DMS153 treated with DMSO at 0.1 percent for 48 hours (cell line): ENCODE measurements around the gene IFT25.
A peak's percentile ranks its signal among the peaks of the same experiment; 100 is the strongest.

Experiments used
- DNase-seq: peaks from one replicate; lab custom pipeline; 2025; ENCODE audit not compliant: unreplicated experiment; lab: John Stamatoyannopoulos, UW

The IFT25 gene

DNA sequence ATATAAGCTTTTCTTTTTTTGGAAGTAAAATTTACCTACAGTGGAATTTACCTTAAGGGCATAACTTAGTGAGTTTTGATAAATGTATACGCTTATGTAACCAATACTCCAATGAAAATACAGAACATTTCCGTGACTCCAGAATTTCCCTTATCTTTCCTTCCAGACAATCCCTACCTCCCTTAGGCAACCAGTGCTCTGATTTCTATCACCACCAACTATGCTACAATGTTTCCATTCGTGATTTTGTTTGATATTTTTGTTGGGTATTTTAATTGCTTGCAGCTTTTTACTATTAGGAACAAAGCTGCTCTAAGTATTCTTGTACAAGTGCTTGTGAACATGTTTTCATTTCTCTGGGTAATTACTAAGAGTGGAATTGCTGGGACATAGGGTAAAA is 14.6 kb downstream of the IFT25 start:
- DNase-seq = no peak

DNA sequence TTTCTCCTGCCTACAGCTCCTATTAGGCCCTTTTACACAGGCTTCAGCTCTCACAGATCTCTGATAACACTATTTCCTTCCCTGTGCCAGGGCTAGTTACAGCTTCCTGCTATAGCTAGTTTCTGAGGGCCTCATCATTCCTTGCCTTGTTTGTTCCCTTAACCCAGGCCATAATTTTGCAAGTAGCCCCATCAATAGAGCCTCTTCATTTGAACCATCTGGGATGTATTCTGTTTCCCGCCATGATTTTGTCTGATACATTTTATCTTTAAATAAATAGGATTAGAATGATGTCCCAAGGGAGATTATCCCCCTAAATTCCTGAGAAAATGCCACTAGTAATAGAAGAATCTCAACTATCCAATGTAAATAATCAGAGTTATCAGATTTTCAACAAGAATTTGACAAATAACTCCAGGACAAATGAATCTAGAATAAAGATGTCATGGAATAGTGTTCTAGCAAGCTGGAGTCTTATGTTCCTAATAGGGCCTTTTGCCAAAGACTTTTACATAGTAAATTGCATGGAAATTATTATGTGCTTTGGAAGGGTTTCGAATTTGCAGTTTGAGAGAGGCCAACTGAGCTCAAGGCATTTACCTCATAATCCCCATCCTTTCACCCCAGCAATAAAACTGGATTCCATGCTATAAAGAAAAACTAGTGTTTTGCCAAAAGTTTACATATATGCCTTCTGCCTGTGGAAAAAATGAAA is 16.1 kb downstream of the IFT25 start:
- no peak for DNase-seq

GRCh38 chr1:53927376-53927881 is 18.1 kb downstream of the IFT25 start:
- DNase-seq = no peak

- no peak for DNase-seq
These were observed 25.8 kb downstream of the IFT25 start for GRCh38 chr1:53919675-53920066.

- DNase-seq = no peak
These were observed 27.2 kb downstream of the IFT25 start for GRCh38 chr1:53918343-53918742.

GRCh38 chr1:53913352-53914033 is 32.0 kb downstream of the IFT25 start:
- no peak for DNase-seq

GRCh38 chr1:53911442-53911841 is 34.1 kb downstream of the IFT25 start:
- DNase-seq = no peak

- DNase-seq = no peak
These were observed 35.6 kb downstream of the IFT25 start for GRCh38 chr1:53909946-53910345.

DNA sequence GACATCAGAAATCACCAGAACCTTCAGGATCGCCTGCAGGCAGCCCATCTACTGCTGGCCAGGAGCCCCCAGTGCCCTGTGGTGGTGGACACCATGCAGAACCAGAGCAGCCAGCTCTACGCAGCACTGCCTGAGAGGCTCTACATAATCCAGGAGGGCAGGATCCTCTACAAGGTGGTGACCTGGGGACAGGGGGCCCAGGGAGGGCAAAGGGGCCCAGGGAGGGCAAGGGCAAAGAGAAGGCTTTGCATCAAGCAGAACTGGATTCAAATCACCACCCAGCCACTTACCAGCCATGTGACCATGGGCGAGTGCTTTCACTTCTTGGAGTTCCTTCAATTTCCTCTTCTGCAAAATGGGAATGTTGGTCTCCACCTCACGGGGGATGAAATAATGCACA is 39.4 kb downstream of the IFT25 start:
- no peak for DNase-seq

GRCh38 chr1:53905509-53905908 is 40.0 kb downstream of the IFT25 start:
- DNase-seq = no peak

GRCh38 chr1:53902235-53903138 is 43.0 kb downstream of the IFT25 start:
- DNase-seq = no peak

DNA sequence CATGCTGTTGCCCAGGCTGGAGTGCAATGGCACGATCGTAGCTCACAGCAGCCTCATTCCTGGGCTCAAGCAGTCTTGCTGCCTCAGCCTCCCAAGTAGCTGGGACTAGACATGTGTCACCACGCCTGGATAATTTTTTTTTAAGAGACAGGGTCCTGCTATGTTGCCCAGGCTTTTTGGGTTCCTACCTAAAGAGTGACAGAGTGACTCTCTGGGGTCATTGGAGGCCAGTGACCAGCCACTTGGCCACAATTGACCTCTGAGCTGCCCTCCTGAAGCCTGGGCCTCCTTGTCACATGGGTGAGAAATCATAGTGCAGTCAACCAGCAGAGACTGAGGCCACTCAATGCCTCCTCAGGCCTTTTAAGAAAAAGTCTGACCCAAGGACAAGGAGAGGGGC is 45.8 kb downstream of the IFT25 start:
- DNase-seq = no peak

DNA sequence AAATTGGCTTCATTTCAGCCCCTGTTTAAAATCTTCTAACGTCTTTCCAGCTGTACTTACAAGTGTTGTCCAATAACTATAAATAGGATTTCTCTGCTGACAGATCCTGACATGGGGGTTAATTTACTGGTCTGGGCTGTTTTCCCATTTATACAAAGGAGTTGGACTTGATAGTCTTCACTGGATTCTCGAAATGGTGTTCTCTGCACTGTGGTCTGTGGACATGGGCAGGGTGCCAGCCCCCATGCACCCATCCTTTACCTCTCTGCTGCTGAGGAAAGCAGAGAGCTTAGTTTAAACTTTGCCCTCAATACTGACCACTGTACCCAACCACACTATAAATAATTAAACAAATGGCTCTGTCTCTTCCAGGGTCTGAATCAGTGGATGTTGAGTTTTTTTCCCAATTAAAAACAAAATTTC is 46.3 kb downstream of the IFT25 start:
- DNase-seq = peak; percentile 6

DNA sequence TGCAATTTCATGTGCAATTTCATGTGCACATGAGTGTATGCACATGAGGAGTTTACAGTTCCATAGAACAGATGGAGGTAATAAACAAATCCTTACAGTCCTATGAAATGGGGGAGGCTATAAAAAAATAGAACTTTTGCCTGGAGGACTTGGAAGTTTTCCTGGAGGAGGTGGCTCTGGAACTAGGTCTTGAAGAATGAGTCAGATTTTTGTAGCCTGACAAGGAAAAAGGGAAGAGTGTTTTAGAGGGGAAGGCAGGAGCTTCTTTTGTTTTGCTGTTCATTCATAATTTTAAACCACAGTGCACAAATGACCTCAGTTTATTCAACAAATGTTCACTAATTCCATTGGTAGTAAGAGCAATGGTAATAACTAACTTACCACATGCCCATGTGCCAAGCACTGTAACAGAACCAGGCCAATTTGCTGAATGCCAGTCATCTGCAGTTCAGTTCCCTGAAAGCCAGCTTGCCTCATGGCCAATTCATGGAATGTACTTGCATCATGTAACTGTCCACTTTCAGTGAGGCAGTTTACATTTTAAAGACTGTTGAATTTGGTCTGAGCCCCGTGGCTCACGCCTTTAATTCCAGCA is 48.8 kb downstream of the IFT25 start:
- DNase-seq = no peak

GRCh38 chr1:53895421-53895820 is 50.1 kb downstream of the IFT25 start:
- no peak for DNase-seq

DNA sequence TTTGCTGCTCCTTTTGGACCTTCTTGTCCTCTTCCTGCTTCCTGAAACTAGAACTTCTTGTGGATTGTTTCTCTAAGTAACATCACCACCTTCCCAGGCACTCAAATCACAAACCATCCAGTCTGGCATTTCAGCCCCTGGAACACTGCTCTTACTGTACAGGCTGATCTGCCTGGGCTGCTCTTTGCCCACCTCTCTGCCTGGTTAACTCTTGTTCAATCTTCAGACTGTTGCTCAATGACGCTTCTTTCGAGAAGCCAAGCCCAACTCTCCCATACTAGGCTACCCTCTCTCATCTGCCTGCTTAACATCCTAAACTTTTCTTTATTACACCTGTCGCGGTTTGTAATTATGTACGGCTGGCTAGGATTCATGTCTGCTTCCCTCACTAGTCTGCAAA is 50.9 kb downstream of the IFT25 start:
- DNase-seq = no peak

DNA sequence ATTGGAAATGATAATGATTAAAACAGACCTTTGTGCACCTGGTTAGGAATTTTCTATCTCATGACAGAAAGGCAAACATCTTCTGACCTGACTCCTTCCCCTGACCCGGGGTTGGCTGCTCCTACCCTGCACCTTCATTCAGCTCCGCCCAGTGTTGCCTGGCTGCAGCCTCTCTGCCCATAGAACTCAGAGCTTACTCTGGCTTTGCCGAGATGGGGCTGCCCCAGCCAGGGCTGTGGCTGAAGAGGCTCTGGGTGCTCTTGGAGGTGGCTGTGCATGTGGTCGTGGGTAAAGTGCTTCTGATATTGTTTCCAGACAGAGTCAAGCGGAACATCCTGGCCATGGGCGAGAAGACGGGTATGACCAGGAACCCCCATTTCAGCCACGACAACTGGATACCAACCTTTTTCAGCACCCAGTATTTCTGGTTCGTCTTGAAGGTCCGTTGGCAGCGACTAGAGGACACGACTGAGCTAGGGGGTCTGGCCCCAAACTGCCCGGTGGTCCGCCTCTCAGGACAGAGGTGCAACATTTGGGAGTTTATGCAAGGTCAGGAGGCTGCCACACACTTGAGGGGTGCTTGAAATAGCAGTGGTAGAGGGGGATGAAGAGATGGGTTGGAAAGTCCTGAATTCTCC is 51.4 kb downstream of the IFT25 start, which contains the start of gene DIO1:
Gene DIO1, plus strand, starts transcription at position 189 of the 638 bp plus-strand sequence. Its CDS starts 24 bp downstream, at position 213.
- no peak for DNase-seq

DNA sequence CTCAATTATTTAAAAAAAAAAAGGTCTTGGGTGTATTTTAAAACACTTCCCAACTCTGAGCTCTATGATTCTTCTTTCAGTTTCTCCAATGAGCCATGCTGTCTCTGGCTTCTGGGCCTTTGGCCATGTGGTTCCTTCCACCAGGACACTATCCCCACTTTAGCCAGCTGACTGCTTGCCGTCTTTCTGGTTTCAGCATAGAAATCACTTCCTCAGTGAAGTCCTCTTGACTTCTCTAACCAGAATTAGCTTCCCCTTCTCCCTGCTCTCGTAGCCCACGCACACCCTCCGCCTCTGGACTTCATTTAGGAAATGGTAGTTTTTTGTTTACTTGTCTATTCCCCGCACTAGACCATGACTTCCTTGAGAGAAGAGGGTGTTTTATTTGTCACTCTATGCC is 52.6 kb downstream of the IFT25 start:
- DNase-seq = no peak

DNA sequence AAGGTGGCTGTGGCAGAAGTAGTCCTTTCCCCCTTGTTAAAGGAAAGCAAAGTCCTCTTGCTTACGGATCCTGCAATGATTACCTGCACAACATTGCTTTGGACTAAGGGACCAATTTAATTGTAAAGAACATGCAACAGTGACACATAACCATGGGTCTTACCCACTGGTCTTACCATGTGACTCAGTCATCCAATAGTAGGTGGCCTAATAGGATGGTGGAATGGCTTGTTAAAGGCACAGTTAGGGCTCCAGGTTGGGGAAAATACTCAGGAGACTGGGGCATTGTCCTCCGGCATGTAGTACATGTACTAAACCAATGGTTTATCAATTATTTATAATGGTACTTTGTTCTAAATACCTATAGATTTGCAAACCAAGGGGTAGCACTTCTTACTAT is 53.8 kb downstream of the IFT25 start:
- no peak for DNase-seq

GRCh38 chr1:53891018-53891417 is 54.5 kb downstream of the IFT25 start:
- DNase-seq = no peak

DNA sequence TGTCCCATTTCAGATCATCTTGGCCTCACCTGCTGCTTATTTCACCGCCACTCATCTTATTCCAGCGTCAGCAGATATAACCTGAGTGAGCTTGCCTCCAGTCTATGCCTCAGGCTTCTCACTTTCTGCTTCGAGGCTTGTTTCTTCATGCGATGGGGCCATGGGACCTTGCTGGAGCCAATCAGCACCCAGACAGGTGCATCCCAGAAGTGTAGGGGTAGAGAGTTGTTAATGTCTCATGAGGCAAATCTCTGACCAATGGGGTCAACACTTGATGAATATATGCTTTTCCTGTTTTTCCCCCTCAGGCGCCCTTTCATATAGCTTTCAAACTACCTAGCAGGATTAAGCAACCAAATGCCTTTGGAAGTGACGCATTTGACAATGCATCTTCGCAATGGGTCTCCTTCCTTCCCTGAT is 55.0 kb downstream of the IFT25 start:
- DNase-seq = no peak
